NB4 (cell line): Measurements from ENCODE around the gene PLEKHG7.

ENCODE experiments used
- DNase-seq: peaks from one replicate; pipeline ENCODE4 v3.0.0; 2010; ENCODE audit warnings: low read depth
- H3K4me3 ChIP-seq: one replicate; pipeline ENCODE4 v1.5.1; 2011; ENCODE audit warnings: mild to moderate bottlenecking, low read depth, low read length, moderate library complexity
- CTCF ChIP-seq: IDR thresholded peaks from one replicate; pipeline ENCODE4 v1.5.1; 2012; ENCODE audit warnings: low read depth, low read length
- MAX ChIP-seq: IDR thresholded peaks from 2 replicates; pipeline ENCODE4 v1.6.1; 2011; ENCODE audit warnings: low read depth, low read length
- MYC ChIP-seq: IDR thresholded peaks from 2 replicates; pipeline ENCODE4 v1.6.1; 2011; ENCODE audit warnings: low read depth, low read length
- POLR2A ChIP-seq: IDR thresholded peaks from 2 replicates; pipeline ENCODE4 v1.6.1; 2011; ENCODE audit warnings: mild to moderate bottlenecking; ENCODE audit not compliant: insufficient read length; ENCODE audit errors: extremely low read depth

PLEKHG7 gene

GRCh38 chr12:92733661-92734060, 30.9 kb downstream of the PLEKHG7 start:
- TF ChIP-seq MAX (no peak), MYC (no peak), CTCF (no peak), POLR2A (no peak)
- H3K4me3 ChIP-seq = no peak overlapping the region
- no peak for DNase-seq

- TF ChIP-seq MYC = no peak
- no peak for TF ChIP-seq MAX
- peak; percentile 13 for TF ChIP-seq CTCF
- DNase-seq = peak; percentile 65
- no peak overlapping the region for H3K4me3 ChIP-seq
Observed at GRCh38 chr12:92735131-92735721, 32.4 kb downstream of the PLEKHG7 start.

GRCh38 chr12:92736605-92737004, 33.8 kb downstream of the PLEKHG7 start:
- TF ChIP-seq MYC = no peak
- no peak for TF ChIP-seq MAX
- TF ChIP-seq CTCF = no peak
- no peak for TF ChIP-seq POLR2A
- no peak for DNase-seq
- H3K4me3 ChIP-seq = no peak overlapping the region

- no peak overlapping the region for H3K4me3 ChIP-seq
- no peak for DNase-seq
- no peak for TF ChIP-seq MAX
- no peak for TF ChIP-seq MYC
- no peak for TF ChIP-seq CTCF
- TF ChIP-seq POLR2A = no peak
Observed at GRCh38 chr12:92737855-92738850, 35.4 kb downstream of the PLEKHG7 start.

- no peak overlapping the region for H3K4me3 ChIP-seq
- peak; percentile 31 for DNase-seq
- TF ChIP-seq MAX (peak; percentile 90), POLR2A (no peak), CTCF (no peak), MYC (peak; percentile 26; the same call in 1 of the 2 replicates)
Observed at GRCh38 chr12:92739113-92739512, 36.3 kb downstream of the PLEKHG7 start.
